NOMO-1 treated with DMSO at 0.1 percent for 48 hours (cell line): ENCODE results near the gene GTF2IRD1.
"Not testable (repeated sequence)": the region's sequence is repeated elsewhere in the genome, so short reads cannot be mapped to it uniquely, and the experiment has no call there.

ENCODE experiments used
- DNase-seq: peaks from one replicate; lab custom pipeline; 2025; ENCODE audit not compliant: unreplicated experiment; lab: John Stamatoyannopoulos, UW

Gene GTF2IRD1

GRCh38 chr7:74485611-74486010, 31.9 kb downstream of the GTF2IRD1 start:
- DNase-seq: no peak

- DNase-seq: not testable (repeated sequence)
These were observed 34.9 kb downstream of the GTF2IRD1 start for GRCh38 chr7:74488518-74489030.

GRCh38 chr7:74489997-74490945, 36.6 kb downstream of the GTF2IRD1 start:
- no peak for DNase-seq

GRCh38 chr7:74491490-74491889, 37.8 kb downstream of the GTF2IRD1 start:
- not testable (repeated sequence) for DNase-seq

- DNase-seq: no peak
These were observed 39.6 kb downstream of the GTF2IRD1 start for GRCh38 chr7:74493295-74493694.

GRCh38 chr7:74494076-74494548, 40.4 kb downstream of the GTF2IRD1 start:
- no peak for DNase-seq

GRCh38 chr7:74495112-74496086, 41.7 kb downstream of the GTF2IRD1 start:
- DNase-seq: no peak

GRCh38 chr7:74496272-74496671, 42.6 kb downstream of the GTF2IRD1 start:
- no peak for DNase-seq

GRCh38 chr7:74496773-74497172, 43.1 kb downstream of the GTF2IRD1 start:
- not testable (repeated sequence) for DNase-seq

- no peak for DNase-seq
These were observed 44.6 kb downstream of the GTF2IRD1 start for GRCh38 chr7:74498354-74498753.

GRCh38 chr7:74498996-74499834, 45.5 kb downstream of the GTF2IRD1 start:
- no peak for DNase-seq

GRCh38 chr7:74499835-74500388, 46.2 kb downstream of the GTF2IRD1 start:
- DNase-seq: no peak

GRCh38 chr7:74501298-74501697, 47.6 kb downstream of the GTF2IRD1 start:
- DNase-seq: no peak

GRCh38 chr7:74502216-74502891, 48.6 kb downstream of the GTF2IRD1 start:
- DNase-seq: no peak

GRCh38 chr7:74503061-74503460, 49.4 kb downstream of the GTF2IRD1 start:
- DNase-seq: no peak

- DNase-seq: no peak
These were observed 50.2 kb downstream of the GTF2IRD1 start for GRCh38 chr7:74503943-74504342.

GRCh38 chr7:74505471-74506324, 52.0 kb downstream of the GTF2IRD1 start:
- no peak for DNase-seq

GRCh38 chr7:74506325-74506724, 52.6 kb downstream of the GTF2IRD1 start:
- DNase-seq: no peak
